Dendritic cell treated with granulocyte-macrophage colony-stimulating factor and Interleukin-4, amounts not matched to agents 40 ng/mL and 50 ng/mL, for 4 days (primary cell): ENCODE data around the gene PGAM2.
"Not testable (repeated sequence)": the region's sequence is repeated elsewhere in the genome, so short reads cannot be mapped to it uniquely, and the experiment has no call there.

Experiments
- H3K27ac Mint-ChIP-seq: one replicate; pipeline ENCODE4 v1.8.0; 2022; ENCODE audit warnings: mild to moderate bottlenecking, mixed read lengths
- H3K27me3 Mint-ChIP-seq: one replicate; pipeline ENCODE4 v1.8.0; 2022; ENCODE audit warnings: mild to moderate bottlenecking, mixed read lengths
- H3K36me3 Mint-ChIP-seq: one replicate; pipeline ENCODE4 v1.8.0; 2022; ENCODE audit warnings: low read depth, mixed read lengths
- H3K4me1 Mint-ChIP-seq: one replicate; pipeline ENCODE4 v1.8.0; 2022; ENCODE audit warnings: low read depth, mixed read lengths
- H3K4me3 Mint-ChIP-seq: one replicate; pipeline ENCODE4 v1.8.0; 2022; ENCODE audit warnings: mild to moderate bottlenecking, moderate library complexity, mixed read lengths
- H3K9me3 Mint-ChIP-seq: one replicate; pipeline ENCODE4 v1.8.0; 2022; ENCODE audit warnings: mixed read lengths
- intact Hi-C: fragments of 100-400 bp; cut with micrococcal nuclease; formaldehyde crosslinking; loops from one replicate; pipeline ENCODE4 v1.15.0; 2022

Gene PGAM2

GRCh38 chr7:44048031-44048795, 17.2 kb downstream of the PGAM2 start:
- Mint-ChIP-seq H3K27ac (peak overlapping the region; percentile 56), H3K4me1 (peaks cover 83% of the 10 kb centered on the region), H3K9me3 (no peaks in the 10 kb centered on the region), H3K27me3 (no peaks in the 10 kb centered on the region), H3K4me3 (no peak overlapping the region), H3K36me3 (peaks cover 89% of the 10 kb centered on the region)
- intact Hi-C loops: loop anchor here (5.0 kb wide), 1 partner anchor 34 kb away; the partner anchor contains the start of gene POLM

GRCh38 chr7:44046321-44047061, 18.9 kb downstream of the PGAM2 start:
- Mint-ChIP-seq H3K9me3 (no peaks in the 10 kb centered on the region), H3K36me3 (peaks cover 72% of the 10 kb centered on the region), H3K4me3 (peak overlapping the region; percentile 86), H3K27ac (peak overlapping the region; percentile 93), H3K4me1 (peaks cover 68% of the 10 kb centered on the region), H3K27me3 (no peaks in the 10 kb centered on the region)
- intact Hi-C loops: loop anchor here (5.0 kb wide), 1 partner anchor 36 kb away; the partner anchor contains the start of gene POLM

DNA sequence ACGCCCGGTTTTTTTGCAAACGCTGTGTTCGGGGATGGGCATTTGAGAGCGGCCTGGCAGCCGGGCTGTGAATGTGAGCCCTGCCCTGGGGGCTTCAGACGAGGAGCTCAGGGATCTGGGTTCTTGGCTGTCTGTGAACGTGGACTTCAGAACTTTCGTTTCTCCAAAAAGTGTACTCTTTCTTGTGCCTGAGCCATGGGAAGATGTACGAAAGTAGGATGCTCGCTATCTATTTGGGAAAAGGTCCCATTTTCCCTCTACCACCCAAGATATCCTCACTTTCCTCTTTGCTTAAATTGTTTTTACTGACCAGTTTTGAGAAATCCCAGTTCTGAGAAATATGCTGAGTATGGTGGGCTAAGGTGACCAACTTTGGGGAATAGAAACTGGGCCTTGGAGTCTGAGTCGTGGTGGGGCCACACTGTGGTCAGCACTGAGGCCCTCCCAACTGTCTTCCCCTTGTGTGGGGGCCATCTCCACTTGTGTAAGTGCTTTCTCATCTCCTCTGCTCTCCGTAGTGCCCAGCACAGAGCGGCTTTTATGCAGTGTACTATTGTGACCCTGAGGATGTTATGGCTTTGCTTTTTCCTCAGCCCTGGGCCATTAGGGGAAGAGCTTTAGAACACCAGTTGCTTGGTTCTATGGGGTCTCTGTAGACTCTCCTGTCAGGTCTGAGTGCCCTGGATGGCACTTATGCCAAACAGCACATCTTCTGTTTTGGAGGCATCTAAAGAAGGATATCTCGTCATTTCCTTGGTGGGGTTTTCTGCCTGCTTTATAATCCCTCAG, 19.9 kb downstream of the PGAM2 start:
- peaks cover 61% of the 10 kb centered on the region for H3K36me3 Mint-ChIP-seq
- intact Hi-C loops: loop anchor here (5.0 kb wide), 1 partner anchor 37 kb away; the partner anchor contains the start of gene POLM

DNA sequence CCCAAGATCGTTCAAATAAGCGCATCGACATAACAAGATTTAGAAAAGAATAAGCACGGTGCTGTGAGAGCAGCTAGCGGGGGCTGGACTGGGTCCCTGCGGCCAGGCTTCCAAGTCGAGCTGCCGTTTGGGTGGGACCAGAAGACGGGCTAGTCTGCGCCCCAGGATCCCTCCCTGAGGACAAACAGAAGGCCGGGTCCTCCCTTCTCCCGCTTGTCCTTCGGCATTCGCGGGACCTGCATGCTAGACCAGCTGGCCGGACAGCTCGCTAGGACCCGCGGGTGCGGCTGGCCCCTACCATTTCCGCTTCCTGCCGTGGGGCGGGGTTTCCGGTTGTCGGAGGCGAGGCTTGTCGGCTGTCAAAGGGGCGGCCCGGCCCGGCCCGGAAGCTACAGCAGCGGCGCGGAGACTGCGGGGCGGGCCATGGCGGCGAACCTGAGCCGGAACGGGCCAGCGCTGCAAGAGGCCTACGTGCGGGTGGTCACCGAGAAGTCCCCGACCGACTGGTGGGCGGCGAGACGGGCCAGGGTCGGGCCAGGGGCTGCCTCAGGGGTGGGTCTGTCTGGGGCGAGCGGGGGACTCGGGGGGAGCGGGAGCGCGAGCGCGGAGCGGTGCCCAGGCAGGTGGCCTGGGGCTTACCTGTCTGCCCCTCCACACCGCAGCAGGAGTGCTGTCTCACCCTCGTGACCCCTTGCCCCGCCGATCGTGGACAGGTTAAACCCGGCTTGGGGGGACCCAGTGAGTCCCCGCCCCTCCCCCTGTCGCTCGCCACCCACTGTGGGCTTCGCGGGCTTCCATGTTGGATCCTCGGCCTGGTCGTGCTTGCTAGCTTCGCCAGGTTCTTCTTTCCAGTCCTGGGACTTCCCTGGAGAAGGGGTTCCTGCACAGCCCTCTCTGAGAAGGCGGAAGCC, 20.8 kb downstream of the PGAM2 start, which contains the start of gene DBNL:
Gene DBNL (plus strand): TSS at position 388 of the 911 bp plus-strand sequence. CDS start 36 bp downstream, at position 424.
- Mint-ChIP-seq H3K9me3 (no peaks in the 10 kb centered on the region), H3K4me3 (peak within 1 kb of the TSS; percentile 86), H3K36me3 (peaks cover 53% of the 10 kb centered on the region), H3K27me3 (no peaks in the 10 kb centered on the region), H3K4me1 (peaks cover 55% of the 10 kb centered on the region), H3K27ac (peak within 1 kb of the TSS; percentile 93)
- intact Hi-C loops: loop anchor here (5.0 kb wide), 1 partner anchor 38 kb away; the partner anchor contains the start of gene POLM

More for the DNA sequence above, 19.9 kb downstream of the PGAM2 start:
- Mint-ChIP-seq H3K4me3 (peak overlapping the region; percentile 86), H3K4me1 (peaks cover 63% of the 10 kb centered on the region), H3K9me3 (no peaks in the 10 kb centered on the region), H3K27me3 (no peaks in the 10 kb centered on the region), H3K27ac (peak overlapping the region; percentile 93)

GRCh38 chr7:44043902-44044301, 21.5 kb downstream of the PGAM2 start:
- Mint-ChIP-seq H3K27me3 (no peaks in the 10 kb centered on the region), H3K27ac (peak overlapping the region; percentile 93), H3K4me3 (peak overlapping the region; percentile 86), H3K36me3 (peaks cover 46% of the 10 kb centered on the region), H3K4me1 (peaks cover 48% of the 10 kb centered on the region), H3K9me3 (no peaks in the 10 kb centered on the region)
- intact Hi-C loops: no loop called here

- peaks cover 31% of the 10 kb centered on the region for H3K4me1 Mint-ChIP-seq
- no peak overlapping the region for H3K27ac Mint-ChIP-seq
- intact Hi-C loops: no loop called here
- H3K27me3 Mint-ChIP-seq: no peaks in the 10 kb centered on the region
- H3K4me3 Mint-ChIP-seq: no peak overlapping the region
- H3K36me3 Mint-ChIP-seq: peaks cover 29% of the 10 kb centered on the region
- H3K9me3 Mint-ChIP-seq: no peaks in the 10 kb centered on the region
Observed at GRCh38 chr7:44042221-44042620, 23.1 kb downstream of the PGAM2 start.

DNA sequence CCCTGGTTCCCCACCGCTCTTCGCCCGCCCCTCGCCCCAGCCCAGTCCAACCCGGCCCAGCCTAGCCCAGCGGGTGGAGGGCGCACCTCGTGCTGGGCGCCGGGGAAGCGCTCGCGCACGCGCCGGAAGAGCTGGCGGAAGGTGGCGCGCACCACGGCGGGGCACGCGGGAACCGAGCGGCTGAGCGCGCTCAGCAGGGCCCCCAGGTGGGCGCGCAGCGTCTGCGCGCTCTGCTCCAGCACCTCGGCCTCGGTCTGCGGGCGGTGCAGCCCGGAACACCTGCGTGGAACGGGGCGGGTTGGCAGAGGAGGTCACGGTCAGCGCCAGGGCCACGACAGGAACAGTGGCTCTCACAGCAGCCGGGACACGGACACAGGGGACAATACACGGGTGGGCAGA, 24.9 kb downstream of the PGAM2 start:
- H3K9me3 Mint-ChIP-seq, intact Hi-C loops, H3K27me3 Mint-ChIP-seq: not testable (repeated sequence)
- H3K36me3 Mint-ChIP-seq: peaks cover 12% of the 10 kb centered on the region
- H3K27ac Mint-ChIP-seq: peak overlapping the region; percentile 57
- peak overlapping the region; percentile 70 for H3K4me3 Mint-ChIP-seq
- peaks cover 15% of the 10 kb centered on the region for H3K4me1 Mint-ChIP-seq

DNA sequence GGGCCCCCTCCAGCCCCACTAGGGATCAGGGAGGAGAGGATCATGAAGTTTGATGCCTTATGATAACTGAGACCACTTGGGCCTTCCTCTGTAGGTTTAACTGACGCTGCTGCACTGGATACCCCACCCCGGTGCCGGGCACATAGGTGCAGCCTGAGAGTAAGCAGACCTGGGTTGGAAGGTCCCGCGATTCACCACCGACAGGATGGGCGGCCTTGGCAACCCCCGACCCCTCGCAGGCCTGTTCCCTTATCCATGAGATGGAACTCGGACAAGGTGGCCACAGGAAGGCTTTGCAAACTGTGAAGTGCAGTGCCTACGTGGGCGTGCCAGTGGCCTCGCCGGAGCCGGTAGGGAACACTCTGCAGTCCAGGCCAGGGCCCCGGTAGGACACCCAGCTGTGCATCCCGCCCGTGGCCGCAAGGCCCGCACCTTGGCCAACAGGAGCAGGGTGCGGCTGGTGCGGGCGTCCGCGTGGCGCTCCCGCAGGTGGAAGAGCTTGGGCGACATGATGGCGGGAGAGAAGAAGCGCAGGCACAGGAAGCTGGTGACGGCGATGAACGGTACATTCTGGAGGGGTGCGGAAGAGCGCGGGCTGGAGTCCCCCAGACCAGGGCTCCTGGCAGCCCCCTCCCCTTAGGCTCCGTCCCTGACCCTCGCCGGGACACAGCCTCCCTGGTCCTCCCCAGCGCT, 25.4 kb downstream of the PGAM2 start:
- H3K27me3 Mint-ChIP-seq, H3K36me3 Mint-ChIP-seq, H3K9me3 Mint-ChIP-seq, intact Hi-C loops: not testable (repeated sequence)
- H3K4me1 Mint-ChIP-seq: peaks cover 18% of the 10 kb centered on the region
- peak overlapping the region; percentile 57 for H3K27ac Mint-ChIP-seq
- peak overlapping the region; percentile 70 for H3K4me3 Mint-ChIP-seq

GRCh38 chr7:44038961-44039558, 26.3 kb downstream of the PGAM2 start:
- H3K4me1 Mint-ChIP-seq: peaks cover 17% of the 10 kb centered on the region
- peak overlapping the region; percentile 72 for H3K4me3 Mint-ChIP-seq
- peak overlapping the region; percentile 87 for H3K27ac Mint-ChIP-seq
- H3K36me3 Mint-ChIP-seq, intact Hi-C loops, H3K9me3 Mint-ChIP-seq, H3K27me3 Mint-ChIP-seq: not testable (repeated sequence)

DNA sequence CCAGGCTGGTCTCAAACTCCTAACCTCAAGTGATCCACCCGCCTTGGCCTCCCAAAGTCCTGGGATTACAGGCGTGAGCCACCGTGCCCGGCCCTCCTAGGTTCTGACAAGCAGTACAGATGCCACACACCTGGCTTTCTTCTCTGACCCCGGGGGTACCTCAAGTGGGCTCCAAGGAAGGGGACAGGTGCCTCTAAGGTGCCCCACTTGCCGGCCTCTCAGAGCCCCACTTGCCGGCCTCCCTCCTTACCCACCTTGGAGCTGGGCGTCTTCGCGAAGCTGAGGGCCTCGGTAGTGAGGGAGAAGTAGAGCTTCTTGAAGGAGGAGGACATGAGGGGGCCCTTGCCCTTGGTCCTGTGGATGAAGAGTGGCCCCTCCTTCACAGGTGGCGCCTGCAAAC, 26.8 kb downstream of the PGAM2 start:
- intact Hi-C loops, H3K9me3 Mint-ChIP-seq, H3K4me3 Mint-ChIP-seq, H3K27me3 Mint-ChIP-seq, H3K36me3 Mint-ChIP-seq: not testable (repeated sequence)
- Mint-ChIP-seq H3K4me1 (peaks cover 12% of the 10 kb centered on the region), H3K27ac (peak overlapping the region; percentile 87)

DNA sequence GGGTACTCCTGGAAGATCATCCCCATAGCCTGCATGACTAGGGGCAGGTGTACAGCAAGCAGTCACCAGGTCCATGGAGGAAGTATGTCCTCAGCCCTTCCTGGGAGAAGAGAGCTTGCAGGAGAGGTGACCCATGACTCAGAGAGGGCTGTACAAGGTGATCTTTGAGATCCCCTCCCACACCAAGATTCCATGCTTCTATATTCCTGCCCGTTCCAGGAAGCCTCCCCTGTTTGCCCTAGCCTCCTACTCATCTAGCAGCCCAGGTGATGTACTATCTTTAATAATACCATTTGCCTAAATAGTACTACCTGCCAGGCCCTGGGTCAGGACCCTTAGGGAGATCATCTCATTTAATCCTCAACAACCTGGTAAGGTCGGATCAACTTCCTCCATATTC, 27.4 kb downstream of the PGAM2 start:
- H3K27ac Mint-ChIP-seq: not testable (repeated sequence)

GRCh38 chr7:44036364-44036763, 29.0 kb downstream of the PGAM2 start:
- H3K4me3 Mint-ChIP-seq, H3K36me3 Mint-ChIP-seq, H3K27me3 Mint-ChIP-seq, intact Hi-C loops, H3K27ac Mint-ChIP-seq, H3K9me3 Mint-ChIP-seq: not testable (repeated sequence)
- peaks cover 12% of the 10 kb centered on the region for H3K4me1 Mint-ChIP-seq

More for the DNA sequence above, 27.4 kb downstream of the PGAM2 start:
- peaks cover 12% of the 10 kb centered on the region for H3K4me1 Mint-ChIP-seq
- H3K36me3 Mint-ChIP-seq, intact Hi-C loops, H3K4me3 Mint-ChIP-seq, H3K9me3 Mint-ChIP-seq, H3K27me3 Mint-ChIP-seq: not testable (repeated sequence)
